Upper lobe of left lung (tissue), 6 donors: ENCODE measurements around the gene FGGY. TPM values are rescaled to one million over a fixed set of nuclear protein-coding genes. Genes with fewer than 3 reads are reported as not detected.

Experiments
- ATAC-seq, 2 donors: fragments of 200-7000 bp; cut with Tn5 transposase; one replicate each; pipeline ENCODE4 v1.9.1; 2022; ENCODE audit warnings: mild to moderate bottlenecking in 2 of 2, moderate library complexity in 2 of 2; ENCODE audit not compliant: low FRiP score in 2 of 2
- DNase-seq, 2 donors: peaks; one replicate each; pipeline ENCODE4 v3.0.0-alpha.2; 2019 to 2020
- H3K27ac ChIP-seq, 4 donors: fragments of 200-600 bp; sonication (generic); one replicate each; pipeline ENCODE4 v1.5.1; 2016 to 2019
- H3K27me3 ChIP-seq, 4 donors: fragments of 200-600 bp; sonication (generic); one replicate each; pipeline ENCODE4 v1.5.1; 2017 to 2019
- H3K36me3 ChIP-seq, 4 donors: fragments of 200-600 bp; sonication (generic); one replicate each; pipeline ENCODE4 v1.5.1; 2016 to 2019
- H3K4me1 ChIP-seq, 4 donors: fragments of 200-600 bp; sonication (generic); one replicate each; pipeline ENCODE4 v1.5.1; 2018 to 2019
- H3K4me3 ChIP-seq, 4 donors: fragments of 200-600 bp; sonication (generic); one replicate each; pipeline ENCODE4 v1.5.1; 2017 to 2019; ENCODE audit warnings: mild to moderate bottlenecking in 2 of 4, moderate library complexity in 1 of 4
- H3K9me3 ChIP-seq, 4 donors: fragments of 200-600 bp; sonication (generic); one replicate each; pipeline ENCODE4 v1.5.1; 2018 to 2019
- EP300 ChIP-seq, 4 donors: sonication (generic); formaldehyde crosslinking; IDR thresholded peaks; one replicate each; pipeline ENCODE4 v1.5.1; 2017; ENCODE audit warnings: antibody characterized with exemption in 4 of 4, control low read depth in 2 of 4
- POLR2A ChIP-seq, 4 donors: fragments of 450-650 bp; IDR thresholded peaks; one replicate each; pipeline ENCODE4 v1.5.1; 2016 to 2017; ENCODE audit warnings: antibody characterized with exemption in 4 of 4, mild to moderate bottlenecking in 2 of 4
- POLR2AphosphoS5 ChIP-seq, 2 donors: sonication (generic); formaldehyde crosslinking; IDR thresholded peaks; one replicate each; pipeline ENCODE4 v1.5.1; 2017; ENCODE audit warnings: antibody characterized with exemption in 2 of 2
- WGBS, 2 donors: methylation state at CpG; one replicate each; pipeline ENCODE4 v1.1.5; 2017 to 2018; 5-methylcytosine and 5-hydroxymethylcytosine counted together
- total RNA-seq, 6 donors: library from RNA; depleted of rRNA in 4 of 6; stranded (reverse); fragments of >200 nt in 4 of 6; gene quantifications; one replicate each; pipeline versions ENCODE4 v1.1.0 to v1.2.1, GENCODE V29; 2016 to 2021
- TF ChIP-seq, protein P1 (sequence below), 6 experiments: fragments of 450-650 bp in 4 of 6; fragments of 200-600 bp in 2 of 6; sonication (generic) in 2 of 6; IDR thresholded peaks; one replicate each; pipeline ENCODE4 v1.5.1; 2016 to 2019; ENCODE audit warnings: antibody characterized with exemption in 6 of 6
- donor health status: DM: no; HTN: no; CAD: no; lungs with moderate emphysema.
- donor health status: DM: no; HTN: yes; CAD: no; lungs with severe emphysema.

The FGGY gene
- total RNA-seq, 6 donors from 2014 or later: 11.8 to 51.3 (median 22.6) TPM

DNA sequence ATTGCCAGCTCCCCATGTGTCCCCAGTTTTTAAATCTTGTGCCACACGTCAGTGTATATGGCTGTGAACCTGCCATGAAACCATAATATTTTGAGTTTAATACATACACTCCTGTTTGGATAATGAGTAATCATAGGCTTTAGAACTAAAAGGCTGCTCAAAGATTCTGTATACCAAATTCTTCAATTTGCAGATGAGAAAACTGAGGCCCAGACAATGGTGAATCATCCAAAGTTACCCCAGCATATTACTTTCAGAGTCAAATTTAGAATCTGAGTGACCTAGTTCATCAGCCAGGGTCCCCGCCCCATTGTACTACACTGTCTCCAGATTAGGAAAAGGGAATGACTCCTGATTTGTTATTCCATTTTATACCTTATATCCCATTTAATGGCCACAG is 224.6 kb downstream of the FGGY start:
- Histone ChIP-seq H3K36me3 (no peaks in the 10 kb centered on the region), H3K27ac (peak overlapping the region in 1 of 4 donors; percentile 11), H3K9me3 (no peaks in the 10 kb centered on the region), H3K27me3 (no peaks in the 10 kb centered on the region), H3K4me1 (no peaks in the 10 kb centered on the region), H3K4me3 (no peak overlapping the region)
- WGBS, 2 donors: 79 to 95% methylated on average over 2 of the region's 2 CpGs
- no peak for DNase-seq
- peak in 1 of 2 donors; percentile 63 for ATAC-seq
- TF ChIP-seq, protein P1, sequence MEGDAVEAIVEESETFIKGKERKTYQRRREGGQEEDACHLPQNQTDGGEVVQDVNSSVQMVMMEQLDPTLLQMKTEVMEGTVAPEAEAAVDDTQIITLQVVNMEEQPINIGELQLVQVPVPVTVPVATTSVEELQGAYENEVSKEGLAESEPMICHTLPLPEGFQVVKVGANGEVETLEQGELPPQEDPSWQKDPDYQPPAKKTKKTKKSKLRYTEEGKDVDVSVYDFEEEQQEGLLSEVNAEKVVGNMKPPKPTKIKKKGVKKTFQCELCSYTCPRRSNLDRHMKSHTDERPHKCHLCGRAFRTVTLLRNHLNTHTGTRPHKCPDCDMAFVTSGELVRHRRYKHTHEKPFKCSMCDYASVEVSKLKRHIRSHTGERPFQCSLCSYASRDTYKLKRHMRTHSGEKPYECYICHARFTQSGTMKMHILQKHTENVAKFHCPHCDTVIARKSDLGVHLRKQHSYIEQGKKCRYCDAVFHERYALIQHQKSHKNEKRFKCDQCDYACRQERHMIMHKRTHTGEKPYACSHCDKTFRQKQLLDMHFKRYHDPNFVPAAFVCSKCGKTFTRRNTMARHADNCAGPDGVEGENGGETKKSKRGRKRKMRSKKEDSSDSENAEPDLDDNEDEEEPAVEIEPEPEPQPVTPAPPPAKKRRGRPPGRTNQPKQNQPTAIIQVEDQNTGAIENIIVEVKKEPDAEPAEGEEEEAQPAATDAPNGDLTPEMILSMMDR (IDR thresholded peaks at IDR 0.05): no peak
- TF ChIP-seq POLR2A (IDR thresholded peaks at IDR 0.05) (no peak), POLR2AphosphoS5 (IDR thresholded peaks at IDR 0.05) (no peak), EP300 (IDR thresholded peaks at IDR 0.05) (no peak)

DNA sequence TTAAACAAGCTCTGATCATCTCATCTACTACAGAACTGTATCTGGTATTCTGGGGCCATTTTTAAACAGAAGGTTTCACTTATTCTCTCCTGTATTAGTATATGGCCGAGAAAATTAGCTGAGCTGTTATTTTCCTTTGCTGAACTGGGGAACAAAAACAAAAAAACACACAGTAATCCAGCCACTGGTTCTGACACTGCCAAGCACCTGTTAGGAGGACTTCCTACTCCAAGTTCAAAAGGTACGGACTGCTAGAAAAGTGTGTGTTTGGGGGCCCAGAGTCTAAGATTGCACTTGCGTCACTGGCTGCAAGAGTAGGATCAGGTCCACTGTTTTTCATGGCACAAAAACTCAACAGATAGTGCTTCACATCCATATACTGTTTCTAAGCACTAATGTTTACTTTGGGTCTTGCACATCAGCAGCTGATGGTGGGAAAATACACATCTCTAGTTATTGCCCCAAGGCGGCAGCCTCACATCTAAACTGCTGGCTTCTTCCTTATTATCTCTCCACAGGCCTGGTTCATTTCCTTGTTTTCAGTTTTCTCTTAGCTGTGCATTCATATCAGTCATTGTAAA is 226.1 kb downstream of the FGGY start:
- Histone ChIP-seq H3K27ac (no peak overlapping the region), H3K27me3 (no peaks in the 10 kb centered on the region), H3K9me3 (no peaks in the 10 kb centered on the region), H3K4me3 (no peak overlapping the region), H3K36me3 (no peaks in the 10 kb centered on the region), H3K4me1 (no peaks in the 10 kb centered on the region)
- DNase-seq (no peak), ATAC-seq (no peak)
- TF ChIP-seq, protein P1 (IDR thresholded peaks at IDR 0.05): no peak
- no peak for TF ChIP-seq EP300 (IDR thresholded peaks at IDR 0.05)
- no peak for TF ChIP-seq POLR2AphosphoS5 (IDR thresholded peaks at IDR 0.05)
- TF ChIP-seq POLR2A (IDR thresholded peaks at IDR 0.05): no peak
- whole genome bisulfite sequencing, 2 donors: 89 to 99% methylated on average over 4 of the region's 4 CpGs

DNA sequence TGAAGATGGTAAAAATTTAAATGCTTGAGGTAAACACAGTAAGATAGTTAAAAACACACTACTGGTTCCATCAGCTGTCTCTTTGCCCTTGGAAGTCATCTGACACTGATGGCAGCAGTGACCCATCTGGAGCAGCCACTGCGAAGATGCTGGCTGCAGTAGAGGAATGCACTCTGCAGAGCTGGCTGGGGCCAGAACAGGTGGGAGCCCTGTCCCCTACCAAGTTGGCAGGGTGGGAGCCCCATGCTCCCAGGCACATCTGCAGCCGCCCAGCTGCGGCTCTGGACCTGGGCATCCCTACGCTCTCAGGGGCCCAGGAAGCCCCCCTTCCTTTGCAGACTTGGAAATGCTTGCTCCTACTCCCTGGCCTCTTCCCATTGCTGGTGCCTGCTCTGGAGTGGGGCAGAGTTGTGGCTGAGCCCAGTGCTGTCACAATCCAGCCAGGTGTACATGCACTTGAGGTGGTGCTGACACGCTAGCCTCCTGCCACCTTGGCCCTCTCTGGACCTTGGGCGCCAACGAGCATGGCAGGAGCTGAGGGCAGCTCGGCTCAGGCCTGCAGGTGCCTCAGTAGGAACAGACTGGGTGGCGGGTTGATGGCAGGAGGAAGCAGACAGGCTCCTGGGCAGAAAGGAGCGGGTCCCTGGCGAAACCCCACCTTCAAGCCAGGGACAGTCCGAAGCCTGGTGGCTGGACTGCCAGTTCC is 227.0 kb downstream of the FGGY start:
- no peaks in the 10 kb centered on the region for H3K36me3 ChIP-seq
- TF ChIP-seq, protein P1 (IDR thresholded peaks at IDR 0.05): no peak
- TF ChIP-seq POLR2AphosphoS5 (IDR thresholded peaks at IDR 0.05) (no peak), EP300 (IDR thresholded peaks at IDR 0.05) (no peak), POLR2A (IDR thresholded peaks at IDR 0.05) (no peak)
- no peak overlapping the region for H3K4me3 ChIP-seq
- H3K27me3 ChIP-seq: no peaks in the 10 kb centered on the region
- H3K4me1 ChIP-seq: no peaks in the 10 kb centered on the region
- no peak for ATAC-seq
- peak in 1 of 2 donors; percentile 33 for DNase-seq
- WGBS, 2 donors: 94% methylated on average over 9 of the region's 12 CpGs
- no peaks in the 10 kb centered on the region for H3K9me3 ChIP-seq
- no peak overlapping the region for H3K27ac ChIP-seq

DNA sequence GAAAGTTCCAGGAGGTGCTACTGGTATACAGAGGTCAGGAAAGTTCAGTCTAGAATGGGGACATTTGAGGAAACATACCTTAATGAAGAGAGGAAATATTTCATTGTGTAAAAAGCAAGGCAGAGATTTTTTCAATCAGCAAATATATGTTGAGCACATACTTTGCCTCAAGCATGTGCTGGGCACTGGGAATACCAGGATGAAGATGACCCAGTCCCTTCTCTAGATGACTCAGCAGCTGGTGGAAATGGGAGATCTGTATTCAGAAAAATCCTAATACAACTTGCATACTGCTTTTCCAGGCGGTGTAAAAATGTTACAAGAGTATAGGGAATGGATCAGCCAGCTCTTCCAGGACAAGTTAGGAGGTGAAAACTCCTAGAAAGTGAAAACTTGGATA is 229.3 kb downstream of the FGGY start:
- TF ChIP-seq EP300 (IDR thresholded peaks at IDR 0.05): no peak
- TF ChIP-seq, protein P1 (IDR thresholded peaks at IDR 0.05): no peak
- no peak for TF ChIP-seq POLR2AphosphoS5 (IDR thresholded peaks at IDR 0.05)
- TF ChIP-seq POLR2A (IDR thresholded peaks at IDR 0.05): no peak
- no peak for DNase-seq
- no peaks in the 10 kb centered on the region for H3K9me3 ChIP-seq
- H3K27ac ChIP-seq: no peak overlapping the region
- H3K4me3 ChIP-seq: no peak overlapping the region
- H3K36me3 ChIP-seq: no peaks in the 10 kb centered on the region
- H3K27me3 ChIP-seq: no peaks in the 10 kb centered on the region
- H3K4me1 ChIP-seq: no peaks in the 10 kb centered on the region
- ATAC-seq: no peak
- WGBS, 2 donors: 96 to 100% methylated on average over 1 of the region's 1 CpG

DNA sequence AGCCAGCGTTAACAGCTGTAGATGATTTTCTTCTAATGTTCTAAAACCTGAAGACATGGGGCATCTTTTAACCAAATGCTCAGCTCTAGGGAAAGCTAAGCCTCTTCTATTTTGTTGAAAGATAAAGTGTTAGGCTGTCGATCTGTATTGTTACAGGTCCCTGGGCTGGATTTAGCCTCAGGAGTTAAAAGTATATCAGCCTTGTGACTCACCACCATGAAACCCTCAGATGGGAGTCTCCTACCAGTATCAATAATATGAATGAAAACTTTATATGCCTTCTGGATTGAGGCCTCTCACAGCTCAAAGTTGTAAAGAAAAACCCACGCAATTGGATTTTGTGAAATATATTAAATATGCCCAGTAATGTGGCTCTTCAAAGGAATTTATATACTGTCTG is 231.6 kb downstream of the FGGY start:
- Histone ChIP-seq H3K9me3 (no peaks in the 10 kb centered on the region), H3K4me3 (no peak overlapping the region), H3K4me1 (no peaks in the 10 kb centered on the region), H3K36me3 (no peaks in the 10 kb centered on the region), H3K27ac (no peak overlapping the region), H3K27me3 (no peaks in the 10 kb centered on the region)
- no peak for DNase-seq
- WGBS, 2 donors: 92 to 95% methylated on average over 3 of the region's 3 CpGs
- no peak for ATAC-seq
- TF ChIP-seq, protein P1 (IDR thresholded peaks at IDR 0.05): no peak
- no peak for TF ChIP-seq POLR2AphosphoS5 (IDR thresholded peaks at IDR 0.05)
- TF ChIP-seq EP300 (IDR thresholded peaks at IDR 0.05): no peak
- TF ChIP-seq POLR2A (IDR thresholded peaks at IDR 0.05): no peak
